GM12801 (cell line): ENCODE results near the gene VRK3.

Experiments
- CTCF ChIP-seq: IDR thresholded peaks from one replicate; pipeline ENCODE4 v1.5.1; 2011; ENCODE audit warnings: control low read depth; ENCODE audit not compliant: insufficient read length; ENCODE audit errors: extremely low read depth

The VRK3 gene

GRCh38 chr19:50025794-50026549 is 800 bp upstream of the VRK3 start, which contains the start of gene ZNF473:
Gene ZNF473 (plus strand): TSS chr19:50026005. CDS start chr19:50031083, 5,078 bp downstream.
- TF ChIP-seq CTCF = no peak

- no peak for TF ChIP-seq CTCF
Measured at GRCh38 chr19:50024719-50025021, 502 bp downstream of the VRK3 start.

GRCh38 chr19:50022823-50023222 is 2.3 kb downstream of the VRK3 start:
- no peak for TF ChIP-seq CTCF

GRCh38 chr19:50020481-50020880 is 4.7 kb downstream of the VRK3 start:
- no peak for TF ChIP-seq CTCF

GRCh38 chr19:50016225-50016807 is 8.9 kb downstream of the VRK3 start:
- TF ChIP-seq CTCF = no peak

GRCh38 chr19:50008532-50008931 is 16.6 kb downstream of the VRK3 start:
- TF ChIP-seq CTCF = no peak

- no peak for TF ChIP-seq CTCF
Measured at GRCh38 chr19:50007947-50008346, 17.2 kb downstream of the VRK3 start.
